ENCODE results near the gene DPH5. TPM values are rescaled to one million over a fixed set of nuclear protein-coding genes. Genes with fewer than 3 reads are reported as not detected.

DPH5 gene
- total RNA-seq, 2 experiments from 2014 or later, result 61.7 to 66.3 TPM

Other genes with a start within 250 kb of the DPH5 start
- gene EXTL2, start 130.9 kb downstream of the DPH5 start, total RNA-seq, result 1 to 10 TPM; 3.1 to 3.3 TPM
- gene SLC30A7, start 129.7 kb downstream of the DPH5 start, total RNA-seq, result 10 to 100 TPM; 32.4 to 32.6 TPM
- 100 to 1,000 TPM; 129 to 131 TPM for gene S1PR1, start 211.2 kb upstream of the DPH5 start, total RNA-seq

Data from activated naive CD4-positive, alpha-beta T cell treated with anti-CD3 and anti-CD28 coated beads for 36 hours (primary cell).